ENCODE data around the gene MYOCOS.

The MYOCOS gene

DNA sequence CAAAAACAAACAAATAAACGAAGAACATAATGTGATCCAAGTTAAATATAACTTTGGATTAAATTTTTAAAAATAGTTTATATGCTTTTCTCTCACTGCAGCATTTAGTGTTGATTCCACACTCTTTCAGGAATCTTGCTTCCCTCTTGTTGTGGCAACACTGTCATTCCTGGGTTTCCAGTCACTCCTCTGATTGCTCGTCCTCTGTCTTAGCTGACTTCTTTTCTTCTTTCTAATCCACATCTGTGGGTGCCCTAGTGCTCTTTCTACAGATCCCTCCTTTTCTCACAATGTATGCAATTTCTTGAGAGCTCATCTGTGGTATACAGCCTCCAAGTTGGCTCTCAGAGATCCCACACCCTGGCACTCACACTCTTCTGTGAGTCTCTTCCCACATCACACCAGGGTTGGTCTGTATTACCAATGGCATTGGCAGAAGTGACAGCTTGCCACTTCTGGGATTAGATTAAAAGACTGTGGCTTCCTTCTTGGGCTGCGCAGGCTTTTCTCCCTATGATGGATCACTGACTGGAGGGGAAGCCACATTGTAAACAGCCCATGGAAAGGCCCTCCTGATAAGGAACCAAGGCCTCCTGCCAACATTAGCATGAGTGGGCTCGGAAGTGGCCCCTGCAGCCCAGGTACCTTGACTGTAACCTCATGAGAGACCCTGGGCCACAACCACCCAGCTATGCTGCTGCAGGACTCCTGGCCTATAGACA lies 42.0 kb downstream of the MYOCOS start:
- DNase-seq, result no peak

DNA sequence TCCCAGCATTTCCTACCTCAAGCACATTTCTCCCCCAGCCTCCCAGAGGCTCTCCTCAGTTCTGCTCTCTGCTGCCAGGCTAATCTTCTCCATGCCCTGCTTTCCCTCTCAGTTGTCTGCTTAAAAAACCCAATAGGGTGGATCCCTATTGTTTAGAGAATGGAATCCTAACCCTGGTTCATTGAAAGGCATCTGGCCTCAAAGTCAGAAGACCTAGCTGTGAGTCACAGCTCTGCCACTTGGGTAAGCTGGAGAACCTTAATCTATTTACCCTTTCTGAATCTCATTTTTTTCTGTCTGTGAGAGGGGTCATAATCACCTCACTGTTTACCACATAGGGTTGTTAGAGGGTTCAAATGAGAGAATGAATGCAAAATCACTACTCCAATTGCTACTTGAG lies 42.9 kb downstream of the MYOCOS start:
- no peak for DNase-seq

DNA sequence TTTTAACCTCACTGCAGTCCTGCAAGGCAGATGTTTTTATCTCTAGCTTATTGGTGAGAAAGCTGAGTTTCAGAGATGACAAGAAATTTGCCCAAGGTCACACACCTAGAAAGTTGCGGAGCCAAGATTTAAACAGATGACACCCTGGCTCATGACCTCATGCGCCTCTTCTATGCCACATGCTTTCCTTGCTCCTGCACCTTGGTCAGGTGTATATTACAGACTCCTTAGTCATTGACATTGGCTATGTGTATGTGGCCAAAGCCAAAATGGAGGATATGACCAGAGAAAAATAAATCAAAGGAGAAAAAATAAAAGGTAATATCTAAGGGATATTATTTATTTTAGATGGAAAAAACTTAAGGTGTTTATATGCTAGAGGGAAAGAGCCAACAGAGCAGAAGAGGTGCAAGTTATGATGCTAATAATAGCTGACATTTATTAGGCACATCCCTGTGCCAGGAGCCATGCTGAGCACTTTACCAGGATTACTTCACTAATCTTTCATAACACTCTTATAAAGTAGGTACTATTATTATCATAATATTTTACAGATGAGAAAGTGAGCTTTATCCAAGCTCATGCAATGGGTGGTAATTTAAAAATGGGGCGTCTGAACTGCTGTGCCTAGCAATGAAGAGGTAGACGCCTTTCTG lies 44.2 kb downstream of the MYOCOS start:
- DNase-seq, result no peak

DNA sequence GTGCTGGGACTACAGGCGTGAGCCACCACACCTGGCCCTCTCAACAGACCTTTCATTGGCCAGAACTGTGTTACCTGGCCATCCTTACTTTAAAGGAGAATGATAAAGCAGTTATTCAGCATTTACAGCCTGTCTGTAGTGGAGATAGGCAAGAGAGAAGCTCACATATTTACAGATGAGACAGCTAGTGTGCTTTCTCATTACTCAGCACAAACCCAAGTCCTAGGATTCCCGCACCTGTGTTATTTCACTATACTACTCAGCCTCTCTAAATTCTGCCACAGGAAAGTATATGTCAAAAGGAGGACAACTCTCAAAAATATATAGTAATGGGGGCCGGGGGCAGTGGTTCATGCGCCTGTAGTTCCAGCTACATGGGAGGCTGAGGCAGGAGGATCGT lies 46.3 kb downstream of the MYOCOS start:
- no peak for DNase-seq

DNA sequence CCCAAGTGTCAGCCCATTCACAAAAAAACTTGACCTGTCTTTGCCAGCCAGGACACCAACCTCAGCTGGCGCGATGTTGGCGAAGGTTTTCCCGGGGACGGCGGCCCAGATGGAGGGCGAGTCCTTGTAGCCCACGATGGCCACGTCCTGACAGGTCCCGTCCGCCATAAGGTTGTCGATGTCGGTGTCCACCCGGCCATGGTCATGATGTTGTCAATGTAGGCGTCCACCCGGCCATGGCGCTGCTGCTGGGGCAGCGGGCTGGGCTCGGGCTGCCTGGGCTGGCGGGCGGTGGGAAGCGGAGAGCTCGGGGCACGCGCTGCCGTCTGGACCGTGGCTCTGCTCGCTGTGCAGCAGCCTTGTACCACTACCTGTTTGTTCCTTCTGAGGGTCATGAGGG lies 48.7 kb downstream of the MYOCOS start:
- no peak for DNase-seq

DNA sequence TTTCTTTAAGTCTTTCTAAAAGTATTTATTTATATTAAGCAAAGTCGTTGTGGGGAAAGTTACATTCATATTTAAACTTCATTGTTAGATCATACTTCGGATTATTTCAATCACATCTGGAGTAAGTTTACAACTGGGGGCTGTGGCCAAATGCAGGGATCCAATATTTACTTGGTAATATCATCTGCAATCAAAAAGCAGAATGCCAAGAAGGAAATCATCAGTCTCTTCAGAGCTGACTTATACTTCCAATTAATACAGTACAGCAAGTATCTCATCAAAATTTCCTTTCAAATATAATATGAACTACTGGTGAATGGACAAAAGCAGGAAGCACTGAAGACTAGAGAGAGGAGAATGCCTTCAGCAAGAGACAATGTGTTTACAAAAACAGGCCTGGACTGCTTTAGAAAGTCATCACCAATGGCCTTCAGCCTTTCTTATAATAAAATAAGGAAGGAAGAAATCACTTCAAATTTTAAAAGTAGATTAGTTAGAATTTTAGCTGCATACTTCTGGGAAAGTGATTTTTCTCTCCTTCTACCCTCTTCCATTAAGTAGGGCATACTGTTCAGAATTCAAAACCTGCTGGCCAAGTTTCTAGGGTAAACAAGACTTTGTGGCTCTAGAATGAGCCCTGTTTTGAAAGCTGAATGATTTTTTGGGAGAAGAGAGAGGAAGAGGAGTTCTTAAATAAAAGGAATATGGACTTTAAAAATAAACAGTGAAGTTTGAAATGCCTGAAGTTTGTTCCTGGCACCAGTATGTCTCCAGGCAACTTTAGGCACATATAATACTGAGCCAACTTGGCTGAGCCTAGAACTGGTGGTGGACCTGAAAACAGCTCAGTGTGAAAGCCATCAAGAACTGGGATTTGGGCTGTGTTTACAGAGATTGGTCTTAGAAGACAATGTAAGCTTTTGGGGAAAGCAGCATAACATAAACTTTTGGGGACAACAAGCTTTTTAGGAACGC lies 52.7 kb downstream of the MYOCOS start:
- DNase-seq, result no peak
